ENCODE measurements around the gene PNLIP. TPM values are rescaled to one million over a fixed set of nuclear protein-coding genes. Genes with fewer than 3 reads are reported as not detected.

PNLIP gene
- total RNA-seq, 4 donors from 2014 or later = not detected

DNA sequence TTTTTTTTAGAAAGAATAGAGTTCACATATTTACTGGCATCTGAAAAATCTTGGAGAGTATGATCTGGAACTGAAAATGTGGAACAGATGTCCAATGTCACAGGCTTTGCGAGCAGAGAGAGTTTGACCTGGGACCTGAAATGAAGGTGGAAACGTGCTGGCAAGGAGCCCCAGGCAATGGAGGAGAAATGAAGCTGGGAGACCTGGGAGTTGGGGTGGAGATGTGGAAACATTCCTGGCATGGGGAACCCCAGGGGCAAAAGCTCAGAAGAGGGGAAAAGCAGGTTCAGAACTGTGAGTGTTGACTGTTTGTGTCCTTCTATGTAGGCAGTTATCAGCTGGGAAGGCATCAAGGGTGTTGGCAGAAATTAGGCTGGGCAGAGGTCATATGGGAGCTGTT lies 67.7 kb downstream of the PNLIP start:
- no peak overlapping the region for H3K27ac ChIP-seq (replicated peaks in 1 of 4)
- intact Hi-C loops (cut with DNase I) = no loop called here
- H3K27me3 ChIP-seq = peaks cover 0 to 31% (median 6%) of the 10 kb centered on the region in 4 donors
- TF ChIP-seq POLR2A (IDR thresholded peaks at IDR 0.05; ENCODE audit: low read depth) (no peak), EP300 (IDR thresholded peaks at IDR 0.05) (no peak), POLR2AphosphoS5 (IDR thresholded peaks at IDR 0.05) (no peak), CTCF (IDR thresholded peaks at IDR 0.05) (no peak)
- peaks cover 0 to 8% (median 7%) of the 10 kb centered on the region in 4 donors for H3K4me1 ChIP-seq
- DNase-seq (ENCODE audit: extremely low spot score) = no peak
- H3K4me3 ChIP-seq = no peak overlapping the region
- H3K36me3 ChIP-seq = no peaks in the 10 kb centered on the region
- WGBS = 66% methylated on average over 2 of the region's 2 CpGs
- peaks cover 0 to 11% (median 3%) of the 10 kb centered on the region in 4 donors for H3K9me3 ChIP-seq

DNA sequence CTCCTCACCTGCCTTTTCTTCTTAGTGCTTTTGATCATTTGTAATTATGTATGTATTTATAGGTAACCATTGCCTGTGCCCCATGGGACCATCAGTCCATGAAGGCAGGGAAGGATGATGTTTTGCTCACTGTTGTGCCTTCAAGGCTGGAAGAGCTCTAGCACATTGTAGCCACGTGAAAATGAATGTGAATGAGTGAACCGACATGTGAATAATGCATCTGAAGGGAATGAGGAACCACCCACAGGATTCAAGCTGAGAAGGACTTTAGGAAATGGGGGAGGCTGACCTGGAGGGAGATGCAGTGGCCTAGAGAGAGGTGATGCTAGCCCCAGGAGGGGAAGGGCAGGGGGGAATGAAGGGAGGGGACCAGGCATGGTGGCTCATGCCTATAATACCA lies 69.1 kb downstream of the PNLIP start:
- 41% methylated on average over 2 of the region's 2 CpGs for WGBS
- H3K27ac ChIP-seq (replicated peaks in 1 of 4) = no peak overlapping the region
- intact Hi-C loops (cut with DNase I) = no loop called here
- H3K36me3 ChIP-seq = no peaks in the 10 kb centered on the region
- H3K27me3 ChIP-seq = peaks cover 0 to 17% (median 2%) of the 10 kb centered on the region in 4 donors
- peaks cover 0 to 2% (median under 1%) of the 10 kb centered on the region in 4 donors for H3K4me1 ChIP-seq
- no peak for DNase-seq (ENCODE audit: extremely low spot score)
- TF ChIP-seq EP300 (IDR thresholded peaks at IDR 0.05) = no peak
- H3K4me3 ChIP-seq = no peak overlapping the region
- H3K9me3 ChIP-seq = peaks cover 0 to 11% (median 2%) of the 10 kb centered on the region in 4 donors

DNA sequence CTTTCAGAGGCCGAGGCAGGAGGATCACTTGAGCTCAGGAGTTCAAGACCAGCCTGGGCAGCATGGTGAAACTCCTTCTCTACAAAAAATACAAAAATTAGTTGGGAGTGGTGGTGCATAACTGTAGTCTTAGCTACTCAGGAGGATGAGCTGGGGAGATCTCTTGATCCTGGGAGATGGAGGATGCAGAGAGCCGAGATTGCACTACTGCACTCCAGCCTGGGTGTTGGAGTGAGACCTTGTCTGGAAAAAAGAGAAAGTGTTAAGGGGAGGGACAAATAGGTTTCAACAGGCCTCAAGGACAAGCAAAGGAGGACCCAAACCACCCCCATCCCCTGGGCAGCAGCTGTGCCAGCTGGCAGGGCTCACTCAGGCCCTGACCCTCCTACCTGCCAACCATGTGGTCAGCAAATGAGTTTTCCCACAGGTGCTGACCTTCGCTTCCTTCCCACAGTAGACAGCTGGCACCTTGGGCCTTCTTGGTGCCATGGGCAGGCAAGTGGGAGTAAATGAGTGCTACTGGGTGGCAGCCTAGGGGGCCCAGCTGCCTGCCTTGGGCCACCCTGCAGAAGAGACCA lies 69.6 kb downstream of the PNLIP start:
- 93% methylated on average over 2 of the region's 3 CpGs for WGBS
- TF ChIP-seq POLR2AphosphoS5 (IDR thresholded peaks at IDR 0.05) = no peak
- TF ChIP-seq CTCF (IDR thresholded peaks at IDR 0.05) = no peak
- TF ChIP-seq EP300 (IDR thresholded peaks at IDR 0.05) = no peak
- TF ChIP-seq POLR2A (IDR thresholded peaks at IDR 0.05; ENCODE audit: low read depth) = no peak
- H3K27ac ChIP-seq (replicated peaks in 1 of 4) = no peak overlapping the region
- no peaks in the 10 kb centered on the region for H3K36me3 ChIP-seq
- no peak overlapping the region for H3K4me3 ChIP-seq
- no peak for DNase-seq (ENCODE audit: extremely low spot score)
- peaks cover 0 to 13% (median 0%) of the 10 kb centered on the region in 4 donors for H3K27me3 ChIP-seq
- no peaks in the 10 kb centered on the region for H3K4me1 ChIP-seq
- intact Hi-C loops (cut with DNase I) = no loop called here
- peaks cover 0 to 11% (median 0%) of the 10 kb centered on the region in 4 donors for H3K9me3 ChIP-seq

Small RNA genes lying within 50 kb of the gene (small RNA-seq; reads per million reads assigned to genes)
- 0 reads per million in 3 donors for gene RNU6-1090P

Other genes starting within 250 kb of the PNLIP start
- gene CCDC172, start 221.5 kb upstream of the PNLIP start, total RNA-seq = not detected
- gene PNLIPRP3, start 118.1 kb upstream of the PNLIP start, total RNA-seq = under 1 TPM in 1 of 4 donors, not detected in 3; 0.17 TPM
- gene PNLIPRP1, start 45.0 kb downstream of the PNLIP start, total RNA-seq = not detected
- gene PNLIPRP2, start 75.0 kb downstream of the PNLIP start, total RNA-seq = not detected
- 10 to 100 TPM; 16.4 to 24.5 (median 22.2) TPM for gene HSPA12A, start 196.6 kb downstream of the PNLIP start, total RNA-seq